ENCODE results near the gene SLC16A10.
"Not testable (repeated sequence)": the region's sequence is repeated elsewhere in the genome, so short reads cannot be mapped to it uniquely, and the experiment has no call there.

The SLC16A10 gene

GRCh38 chr6:111183702-111184517, 96.6 kb downstream of the SLC16A10 start:
- no peak for DNase-seq

DNA sequence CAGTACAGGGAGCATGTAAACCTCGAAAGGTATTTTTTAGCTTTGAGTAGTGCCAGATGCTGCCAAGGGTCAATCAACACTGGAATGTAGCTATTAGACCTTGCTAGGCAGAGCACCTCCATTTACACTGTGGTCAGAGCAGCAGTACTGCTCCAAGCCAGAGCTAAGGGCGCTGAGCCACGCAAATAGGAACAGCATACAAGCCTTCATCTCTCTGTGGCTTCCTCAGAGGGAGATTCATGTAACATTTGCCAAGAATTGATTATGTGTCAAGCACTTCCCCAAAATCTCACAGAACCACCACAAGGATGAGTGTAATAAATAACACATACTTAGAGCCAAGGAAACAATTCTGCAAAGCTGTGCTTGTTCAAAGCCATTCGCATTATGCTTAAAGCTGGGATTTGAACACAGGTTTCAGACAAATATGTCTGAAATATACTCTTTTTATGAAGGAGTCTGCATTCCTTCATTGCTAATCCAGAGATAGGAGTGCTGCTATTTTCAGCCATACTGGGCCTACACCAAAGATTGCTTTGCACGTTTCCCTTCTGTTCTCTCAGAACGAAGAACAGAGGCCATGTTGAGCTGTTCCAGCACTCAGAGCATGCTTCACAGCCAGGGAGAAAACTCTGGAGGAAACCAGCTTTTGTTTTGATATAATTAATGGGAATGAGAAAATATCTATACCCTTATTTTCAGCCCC, 97.7 kb downstream of the SLC16A10 start:
- no peak for DNase-seq

GRCh38 chr6:111185954-111186353, 98.7 kb downstream of the SLC16A10 start:
- no peak for DNase-seq

DNA sequence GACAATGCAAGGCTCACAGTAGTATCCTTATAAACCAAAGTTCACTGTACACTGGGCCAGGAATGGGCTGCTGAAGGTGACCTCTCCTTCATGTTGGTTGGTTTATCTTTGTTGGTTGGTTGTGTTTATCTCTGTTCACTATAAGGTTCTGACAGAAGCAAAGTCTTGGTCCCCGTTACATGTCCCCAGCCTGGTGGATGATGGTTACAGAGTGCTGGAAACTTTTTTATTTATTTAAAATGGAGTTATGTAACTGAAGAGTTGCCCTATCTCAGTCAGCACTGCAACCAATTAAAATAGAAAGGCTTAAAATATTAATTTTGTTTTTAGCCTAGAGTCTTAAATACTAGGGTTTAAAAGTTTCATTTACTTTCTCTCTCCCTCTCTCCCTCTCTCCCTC, 100.6 kb downstream of the SLC16A10 start:
- DNase-seq, result no peak

DNA sequence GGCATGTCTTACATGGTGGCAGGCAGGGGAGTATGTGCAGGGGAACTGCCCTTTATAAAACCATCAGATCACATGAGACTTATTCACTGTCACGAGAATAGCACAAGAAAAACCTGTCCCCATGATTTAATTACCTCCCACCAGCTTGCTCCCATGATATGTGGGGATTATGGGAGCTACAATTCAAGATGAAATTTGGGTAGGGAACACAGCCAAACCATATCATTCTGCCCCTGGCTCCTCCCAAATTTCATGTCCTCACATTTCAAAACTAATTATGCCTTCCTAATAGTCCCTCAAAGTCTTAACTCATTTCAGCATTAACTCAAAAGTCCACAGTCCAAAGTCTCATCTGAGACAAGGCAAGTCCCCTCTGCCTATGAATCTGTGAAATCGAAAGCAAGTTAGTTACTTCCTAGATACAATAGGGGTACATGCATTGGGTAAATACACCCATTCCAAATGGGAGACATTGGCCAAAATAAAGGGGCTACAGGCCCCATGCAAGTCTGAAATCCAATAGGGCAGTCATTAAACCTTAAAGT, 102.4 kb downstream of the SLC16A10 start:
- DNase-seq, result not testable (repeated sequence)

GRCh38 chr6:111190637-111191036, 103.3 kb downstream of the SLC16A10 start:
- DNase-seq, result no peak

DNA sequence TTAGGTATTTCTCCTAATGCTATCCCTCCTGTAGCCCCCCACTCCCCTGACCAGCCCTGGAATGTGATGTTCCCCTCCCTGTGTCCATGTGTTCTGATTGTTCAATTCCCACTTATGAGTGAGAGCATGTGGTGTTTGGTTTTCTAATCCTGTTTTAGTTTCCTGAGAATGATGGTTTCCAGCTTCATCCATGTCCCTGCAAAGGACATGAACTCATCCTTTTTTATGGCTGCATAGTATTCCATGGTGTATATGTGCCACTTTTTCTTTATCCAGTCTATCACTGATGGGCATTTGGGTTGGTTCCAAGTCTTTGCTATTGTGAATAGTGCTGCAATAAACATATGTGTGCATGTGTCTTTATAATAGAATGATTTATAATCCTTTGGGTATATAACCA, 103.8 kb downstream of the SLC16A10 start:
- DNase-seq, result not testable (repeated sequence)

GRCh38 chr6:111192911-111193555, 105.7 kb downstream of the SLC16A10 start:
- DNase-seq, result no peak

GRCh38 chr6:111195656-111196055, 108.4 kb downstream of the SLC16A10 start:
- DNase-seq, result no peak

- no peak for DNase-seq
Observed at GRCh38 chr6:111198841-111199240, 111.5 kb downstream of the SLC16A10 start.

GRCh38 chr6:111199935-111200334, 112.6 kb downstream of the SLC16A10 start:
- peak; percentile 44 for DNase-seq

- DNase-seq, result peak; percentile 45
Observed at GRCh38 chr6:111200350-111201243, 113.3 kb downstream of the SLC16A10 start.

DNA sequence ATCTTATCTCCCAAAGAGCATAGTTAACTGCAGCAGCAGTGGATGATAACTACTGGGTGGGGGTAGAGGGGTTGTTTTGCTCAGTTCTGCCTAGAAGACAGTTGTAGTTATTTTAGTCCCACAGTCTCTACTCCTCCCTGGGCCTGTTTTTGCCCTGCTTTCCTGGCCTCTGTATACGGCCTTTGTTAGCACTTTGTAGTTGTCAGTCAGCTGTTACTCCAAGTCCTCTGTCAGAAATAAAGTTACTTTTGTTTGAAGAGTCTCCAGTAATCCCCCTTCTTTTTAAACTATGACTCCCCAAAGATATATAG, 113.9 kb downstream of the SLC16A10 start:
- DNase-seq, result no peak

- no peak for DNase-seq
Observed at GRCh38 chr6:111201764-111202163, 114.5 kb downstream of the SLC16A10 start.

DNA sequence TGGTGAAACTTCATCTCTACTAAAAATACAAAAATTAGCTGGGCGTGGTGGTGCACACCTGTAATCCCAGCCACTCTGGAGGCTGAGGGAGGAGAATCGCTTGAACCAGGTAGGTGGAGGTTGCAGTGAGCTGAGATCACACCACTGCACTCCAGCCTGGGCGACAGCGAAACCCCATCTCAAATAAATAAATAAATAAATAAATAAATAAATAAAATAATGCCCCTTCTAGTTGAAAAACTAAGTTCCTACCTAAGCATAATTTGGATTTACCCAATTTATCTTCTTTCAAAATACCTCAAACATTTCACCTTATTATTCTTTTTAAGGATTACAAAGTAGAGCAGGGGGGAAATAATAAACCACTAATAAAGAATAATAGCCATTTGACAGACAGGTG, 116.2 kb downstream of the SLC16A10 start:
- not testable (repeated sequence) for DNase-seq

DNA sequence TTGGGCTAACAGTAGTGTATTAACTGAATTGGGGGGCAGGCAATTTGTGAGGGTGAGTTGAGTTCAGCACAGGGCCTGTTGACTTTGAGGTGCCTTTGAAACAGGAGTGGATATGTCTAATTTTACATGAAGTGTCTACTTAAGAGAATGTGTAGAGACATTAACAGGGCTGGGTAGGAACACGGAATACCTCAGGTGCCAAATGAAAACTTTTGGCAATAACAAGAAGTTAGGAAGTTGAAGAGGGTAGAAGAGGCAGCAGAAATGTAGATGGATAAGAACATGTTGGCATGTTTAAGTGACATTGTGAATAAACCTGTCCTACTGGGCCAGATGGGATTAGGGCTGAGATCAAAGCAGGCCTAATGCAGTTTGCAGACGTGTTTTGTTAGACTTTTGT, 117.0 kb downstream of the SLC16A10 start:
- no peak for DNase-seq

GRCh38 chr6:111204881-111205280, 117.6 kb downstream of the SLC16A10 start:
- DNase-seq, result no peak

DNA sequence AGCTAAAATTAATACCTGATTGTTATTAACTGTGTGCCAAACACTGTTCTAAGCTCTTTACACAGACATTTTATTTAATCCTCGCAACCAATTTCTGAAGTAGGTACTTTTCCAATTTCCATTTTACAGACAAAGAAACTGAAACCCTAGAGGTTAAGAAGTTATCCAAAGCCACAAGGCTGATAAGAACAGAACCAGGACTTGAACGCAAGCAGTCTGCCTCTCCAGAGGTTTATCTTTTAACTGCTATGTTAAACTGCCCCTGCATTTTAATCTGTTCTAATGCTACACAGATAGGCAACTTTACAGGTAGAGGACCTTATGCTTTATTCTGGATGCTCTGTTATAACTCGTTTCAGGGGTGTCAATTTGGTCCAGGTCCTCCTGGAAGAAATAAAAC, 118.2 kb downstream of the SLC16A10 start:
- DNase-seq, result no peak

DNA sequence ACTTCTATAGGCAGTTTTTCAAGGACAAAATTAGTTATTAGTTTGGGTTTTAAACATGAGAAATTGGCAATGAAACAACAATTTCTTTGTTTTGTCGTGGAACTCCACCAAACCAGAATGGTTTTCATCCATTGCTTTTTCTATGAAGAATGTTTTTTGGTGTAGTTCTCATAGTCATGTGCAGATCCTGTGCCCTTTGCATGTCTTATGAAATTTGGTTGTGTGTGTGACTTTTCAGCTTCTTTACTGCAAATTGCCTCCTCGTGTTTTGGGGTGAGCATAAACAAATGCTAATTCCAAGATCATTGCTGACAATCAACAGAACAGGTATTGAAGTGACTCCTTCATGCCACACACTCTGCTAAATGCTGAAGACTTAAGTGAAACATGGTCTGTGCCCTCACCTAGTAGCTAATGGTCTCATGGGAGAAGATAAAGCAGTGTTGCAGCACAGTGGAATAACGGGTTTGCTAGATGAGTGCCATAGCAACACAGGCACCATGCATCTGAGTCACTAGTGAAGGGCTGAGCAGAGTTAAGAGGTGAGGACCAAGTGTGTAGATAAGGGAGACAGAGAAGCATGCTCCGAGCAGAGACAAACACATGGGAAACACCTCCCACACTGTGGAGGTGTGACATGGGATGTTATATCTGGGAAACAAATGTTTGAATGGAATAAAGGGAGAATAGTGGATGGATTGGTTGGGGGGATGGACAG, 120.0 kb downstream of the SLC16A10 start:
- no peak for DNase-seq

DNA sequence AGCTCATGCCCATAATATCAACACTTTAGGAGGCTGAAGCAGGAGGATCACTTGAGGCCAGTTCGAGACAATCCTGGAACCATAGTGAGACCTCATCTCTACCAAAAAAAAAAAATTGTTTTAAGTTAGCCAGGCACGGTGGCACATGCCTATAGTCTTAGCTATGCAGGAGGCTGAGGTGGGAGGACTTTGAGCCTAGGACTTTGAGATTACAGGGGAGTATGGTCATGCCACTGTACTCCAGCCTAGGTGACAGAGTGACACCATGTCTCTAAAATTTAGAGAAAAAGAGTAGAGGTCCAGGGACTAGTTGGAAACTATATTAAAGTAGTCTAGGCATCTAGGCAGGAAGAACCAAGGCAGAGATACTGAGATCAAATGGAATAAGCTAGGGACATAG, 121.6 kb downstream of the SLC16A10 start:
- DNase-seq, result no peak

DNA sequence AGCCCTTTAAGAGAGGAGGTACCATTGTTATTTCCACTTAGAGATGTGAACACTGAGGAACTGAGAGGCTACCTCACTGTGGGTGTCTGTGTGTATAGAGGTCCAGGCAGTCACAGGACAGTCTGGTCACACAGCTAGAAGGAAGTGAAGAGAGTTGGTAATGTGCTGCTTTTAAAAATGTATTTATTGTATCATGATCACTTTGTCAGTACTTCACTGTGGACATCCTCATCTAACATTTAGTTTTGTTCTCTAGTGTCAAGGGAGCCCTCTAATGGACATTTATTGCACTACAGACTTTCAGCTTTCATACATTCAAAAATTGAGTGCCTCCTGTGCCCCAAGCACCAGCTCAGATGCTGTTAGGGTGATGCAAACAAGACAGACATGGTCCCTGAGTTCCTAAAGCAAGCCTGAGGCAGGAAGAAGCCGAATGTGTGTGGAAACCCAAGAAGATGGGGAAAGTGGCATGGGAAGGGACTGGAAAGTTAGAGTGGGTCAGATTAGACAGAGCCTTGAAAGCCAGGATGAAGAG, 123.0 kb downstream of the SLC16A10 start:
- no peak for DNase-seq

All from right kidney (tissue), 1 donor.